ENCODE data around the gene RENBP.

Gene RENBP

DNA sequence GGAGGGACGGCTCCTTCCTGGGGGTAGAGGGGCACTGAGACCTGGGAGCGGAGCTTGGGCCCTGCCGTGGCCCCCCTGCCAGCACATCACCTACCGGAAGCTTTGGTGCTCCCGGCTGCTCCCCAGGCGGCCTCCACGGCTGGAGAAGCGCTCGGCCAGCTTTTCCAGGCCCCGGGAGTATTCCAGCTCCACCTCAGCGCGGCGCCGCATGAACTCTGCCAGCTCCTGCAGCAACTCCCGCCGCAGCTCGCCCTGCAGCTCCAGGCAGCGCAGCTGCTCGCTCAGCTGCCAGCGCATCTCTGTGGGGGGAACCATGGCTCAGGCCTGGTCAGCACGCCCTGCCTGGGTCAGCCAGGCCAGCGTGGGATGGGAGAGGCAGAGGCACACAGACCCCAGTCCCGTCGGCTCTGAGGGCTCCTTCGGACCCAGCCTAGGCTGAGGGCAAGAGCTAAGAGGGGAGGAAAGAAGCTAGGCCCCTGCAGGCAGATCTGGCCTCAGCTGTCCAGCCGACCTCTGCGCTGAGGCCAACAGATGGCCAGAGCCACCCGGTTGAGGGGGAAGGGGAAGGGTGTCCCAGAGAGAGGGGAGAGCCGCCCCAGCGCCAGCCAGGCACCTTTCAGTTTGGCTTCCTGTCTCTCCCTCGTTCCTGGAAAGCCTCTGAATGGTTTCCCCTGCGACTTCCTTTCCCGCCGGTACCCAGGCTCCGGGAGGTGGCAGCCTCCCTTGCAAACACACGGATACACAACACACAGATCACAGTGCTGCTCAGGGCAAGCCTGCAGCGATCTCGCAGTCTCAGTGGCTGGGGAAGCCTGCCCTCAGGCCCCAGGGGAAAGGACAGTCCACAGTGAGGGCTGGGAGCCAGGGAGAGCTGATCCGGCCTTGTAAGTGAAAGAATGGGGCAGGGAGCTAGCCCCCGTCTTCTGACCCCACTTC lies 22.7 kb downstream of the RENBP start:
- peak; percentile 54 for DNase-seq

DNA sequence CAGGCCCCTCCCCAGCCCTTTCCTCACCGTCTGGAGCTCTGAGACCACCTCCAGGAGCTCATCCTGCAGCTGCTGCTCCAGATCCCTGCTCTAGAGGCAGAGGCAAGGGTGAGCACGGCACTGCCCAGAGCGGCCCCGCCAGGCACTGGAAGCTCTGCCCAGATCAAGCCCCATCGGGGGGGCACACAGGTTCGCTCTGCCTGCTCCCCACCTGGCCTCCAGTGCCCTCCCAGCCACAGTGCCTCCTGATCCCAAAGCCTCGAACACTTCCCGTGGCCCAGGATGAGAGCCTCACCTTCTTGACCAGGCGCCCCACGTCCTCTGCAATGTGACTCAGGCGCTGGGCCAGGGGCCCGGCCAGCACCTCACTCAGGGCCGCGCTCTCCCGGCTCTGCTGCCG lies 23.4 kb downstream of the RENBP start:
- no peak for DNase-seq

DNA sequence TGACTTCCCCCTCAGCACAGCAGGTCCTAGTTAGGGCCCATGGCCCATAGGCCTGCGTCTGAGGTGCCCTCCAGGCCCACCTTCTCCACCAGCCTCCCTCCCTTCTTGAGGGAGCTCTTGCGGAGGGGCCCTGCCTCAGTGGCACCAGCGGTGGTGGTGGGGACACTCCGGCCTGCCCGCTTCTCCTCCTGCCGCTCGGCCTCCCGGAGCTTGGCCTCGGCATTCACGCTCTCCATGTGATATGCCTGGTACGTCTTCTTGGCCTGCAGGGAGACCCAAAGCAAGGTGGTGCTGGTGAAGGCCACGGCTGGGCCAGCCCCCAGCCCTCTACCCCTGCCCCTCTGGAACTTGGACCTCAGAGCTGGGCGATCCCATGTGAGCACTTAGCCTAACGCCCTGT lies 23.9 kb downstream of the RENBP start:
- no peak for DNase-seq

DNA sequence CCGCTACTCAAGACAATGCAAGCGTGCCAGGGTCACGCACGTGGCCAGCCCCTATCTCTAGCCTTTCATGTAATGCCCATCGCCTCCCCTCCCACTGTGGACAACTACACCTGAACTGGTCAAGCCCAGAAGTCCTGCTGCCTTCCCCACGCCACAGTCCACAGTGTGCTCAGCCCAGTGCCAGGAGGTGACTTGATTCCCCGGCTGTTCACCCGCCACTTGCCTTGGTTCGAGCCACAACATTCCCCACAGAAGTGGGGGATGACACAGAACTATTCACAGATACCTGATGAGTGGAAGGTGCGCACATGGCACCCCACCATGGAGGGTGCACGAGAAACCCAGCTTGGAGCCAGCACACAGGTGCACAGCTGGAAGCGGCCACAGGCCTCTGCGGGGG lies 25.2 kb downstream of the RENBP start:
- no peak for DNase-seq

DNA sequence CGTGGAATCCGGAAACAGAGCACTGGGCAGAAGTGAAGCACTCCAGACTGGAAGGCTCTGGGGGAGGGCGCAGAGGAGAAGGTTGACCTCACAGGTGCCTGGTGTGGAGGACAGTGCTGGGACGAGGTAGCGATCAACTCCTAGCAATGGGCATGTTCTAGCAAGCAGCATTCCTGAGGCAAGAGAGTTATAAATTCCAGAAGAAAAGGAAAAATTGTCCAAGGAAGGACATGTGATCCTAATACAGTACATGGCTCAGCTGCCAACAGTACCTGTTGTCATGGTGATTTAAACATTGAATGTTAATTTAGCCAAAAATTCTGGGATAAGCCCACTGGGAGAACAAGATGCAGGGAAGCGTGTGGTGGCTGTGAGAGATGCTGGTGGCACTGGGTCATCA lies 26.6 kb downstream of the RENBP start:
- no peak for DNase-seq

DNA sequence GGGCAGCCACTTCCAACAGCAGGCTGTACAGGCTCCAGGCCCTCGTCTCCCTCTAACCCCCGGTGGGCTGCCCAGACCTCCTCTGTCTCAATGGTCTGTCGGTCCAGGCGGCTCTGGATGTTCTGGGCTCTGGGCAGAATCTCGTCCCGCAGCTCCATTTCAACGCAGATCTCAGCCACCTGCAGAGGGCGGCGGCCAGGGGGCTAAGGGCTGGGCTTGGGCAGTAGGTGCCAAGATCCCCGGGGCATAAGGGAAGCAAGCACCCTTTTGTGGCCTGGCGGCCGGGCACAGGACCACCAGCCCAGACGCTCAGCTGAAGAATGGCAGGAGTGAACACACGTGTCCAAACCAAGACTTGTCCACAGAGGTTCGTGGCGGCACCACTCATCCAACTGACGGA lies 30.7 kb downstream of the RENBP start:
- no peak for DNase-seq

DNA sequence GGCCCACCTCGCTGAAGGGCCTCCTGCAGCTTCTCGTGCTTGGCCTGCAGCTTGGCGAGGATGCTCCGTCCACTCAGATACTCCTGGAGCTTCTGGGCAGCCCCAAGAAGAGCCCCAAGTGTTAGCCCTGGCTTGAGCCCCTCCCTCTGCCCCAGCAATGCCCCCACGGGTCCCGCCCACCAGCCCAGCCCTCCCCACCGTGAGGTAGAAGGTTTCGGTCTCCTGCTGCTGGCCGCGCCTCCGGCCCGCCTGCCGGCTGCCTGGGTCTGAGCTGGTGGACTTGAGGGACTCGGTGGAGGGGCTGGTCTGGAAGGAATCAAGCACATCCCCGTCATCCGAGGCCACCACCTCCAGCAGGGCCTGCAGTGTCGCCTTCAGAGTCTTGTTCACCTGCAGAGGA lies 31.2 kb downstream of the RENBP start:
- DNase-seq = no peak

DNA sequence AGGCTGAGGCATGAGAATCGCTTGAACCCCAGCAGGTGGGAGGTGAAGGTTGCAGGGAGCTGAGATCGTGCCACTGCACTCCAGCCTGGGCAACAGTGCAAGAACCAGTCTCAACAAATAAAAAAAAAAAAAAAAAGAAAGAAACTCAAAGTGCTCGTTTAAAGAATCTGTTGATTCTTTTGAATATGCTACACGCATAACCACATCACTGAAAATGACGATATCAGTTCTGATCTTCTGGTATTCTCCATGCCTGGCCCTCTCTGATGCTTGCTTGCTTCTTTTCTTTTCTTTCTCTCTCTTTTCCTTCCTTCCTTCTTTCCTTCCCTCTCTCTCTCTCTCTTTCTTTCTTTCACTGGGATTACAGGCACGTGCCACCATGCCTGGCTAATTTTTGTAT lies 32.6 kb downstream of the RENBP start:
- DNase-seq = no peak

DNA sequence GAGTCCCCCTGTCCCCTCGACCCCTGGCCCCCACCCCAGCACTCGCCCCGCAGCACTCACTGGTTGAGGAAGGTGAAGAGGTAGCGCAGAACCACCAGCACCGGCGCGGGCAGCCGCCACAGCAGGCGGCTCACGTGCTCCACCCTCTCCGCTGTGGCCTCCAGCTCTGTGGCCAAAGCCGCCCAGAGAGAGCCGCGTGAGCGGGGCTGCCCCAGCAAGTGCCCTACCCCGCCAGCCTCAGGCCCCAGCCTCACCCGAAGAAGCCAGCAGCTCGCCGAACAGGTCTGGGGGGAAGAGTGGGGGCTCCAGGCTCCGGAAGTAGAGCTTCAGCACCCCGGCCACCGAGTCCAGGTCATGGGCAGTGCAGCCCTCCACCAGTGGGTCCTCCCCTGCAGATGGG lies 34.0 kb downstream of the RENBP start:
- DNase-seq = no peak

DNA sequence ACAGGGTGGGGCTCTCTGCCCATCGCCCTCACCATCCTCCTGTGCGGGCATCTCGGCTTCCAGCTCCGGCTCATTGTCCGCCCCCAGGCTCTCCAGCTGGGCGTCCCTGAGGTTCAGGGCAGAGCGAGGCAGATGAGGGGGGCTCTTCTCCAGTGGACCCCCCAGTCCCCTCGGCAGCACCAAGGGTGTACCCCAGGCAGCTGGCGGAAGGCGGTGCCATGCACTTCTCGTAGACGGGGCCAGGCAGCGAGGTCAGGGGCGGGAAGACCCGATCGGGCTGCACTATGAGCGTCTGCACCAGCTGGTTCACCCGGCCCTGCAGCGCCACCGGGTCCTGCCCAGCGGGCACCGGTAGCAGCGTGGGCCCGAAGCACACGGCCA lies 34.5 kb downstream of the RENBP start:
- DNase-seq = no peak

DNA sequence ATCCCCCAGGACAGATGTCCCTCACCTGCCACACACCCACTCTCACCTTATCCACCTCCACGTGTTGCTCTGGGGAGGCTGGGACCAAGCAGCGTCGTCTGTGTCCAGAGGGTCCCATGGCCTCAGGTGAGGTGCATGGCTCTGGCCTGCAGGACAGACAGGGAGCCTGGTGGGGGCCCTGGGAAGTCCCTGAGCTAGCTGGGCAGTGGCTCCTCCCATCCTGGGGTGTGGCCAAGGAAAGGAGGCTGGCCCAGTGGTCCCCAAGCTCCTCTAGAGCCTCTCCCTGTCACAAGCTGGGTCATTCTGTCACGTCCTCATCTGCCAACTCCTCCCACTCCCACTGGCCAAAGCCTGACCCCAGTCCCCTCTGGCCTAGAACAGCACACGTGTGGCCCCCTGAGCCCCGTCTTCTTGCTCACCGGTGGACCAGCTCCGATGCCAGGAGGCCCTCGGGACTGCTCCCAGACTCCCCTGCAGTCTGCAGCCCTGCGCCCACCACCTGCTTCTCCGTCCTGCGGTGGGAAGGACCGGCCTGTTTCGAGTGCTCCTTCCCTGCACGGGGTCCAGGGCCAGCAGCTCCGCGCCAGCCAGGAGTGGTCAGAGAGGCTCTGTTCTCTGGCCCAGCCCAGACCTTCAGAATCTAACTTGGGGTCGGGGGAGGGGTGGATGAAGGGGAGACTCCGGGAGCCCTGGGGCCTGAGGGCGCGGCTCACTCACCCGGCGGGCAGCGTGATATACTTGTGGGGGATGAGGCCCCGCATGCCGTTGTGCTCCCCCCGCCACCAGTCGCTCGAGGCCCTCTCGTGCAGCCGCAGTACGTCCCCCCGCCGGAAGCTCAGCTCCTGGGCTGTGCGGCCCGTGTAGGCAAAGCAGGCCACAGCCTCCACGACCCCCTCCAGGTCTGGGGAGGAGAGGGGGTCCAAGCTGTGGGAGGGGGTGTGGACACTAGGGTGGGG lies 35.1 kb downstream of the RENBP start:
- DNase-seq = no peak

DNA sequence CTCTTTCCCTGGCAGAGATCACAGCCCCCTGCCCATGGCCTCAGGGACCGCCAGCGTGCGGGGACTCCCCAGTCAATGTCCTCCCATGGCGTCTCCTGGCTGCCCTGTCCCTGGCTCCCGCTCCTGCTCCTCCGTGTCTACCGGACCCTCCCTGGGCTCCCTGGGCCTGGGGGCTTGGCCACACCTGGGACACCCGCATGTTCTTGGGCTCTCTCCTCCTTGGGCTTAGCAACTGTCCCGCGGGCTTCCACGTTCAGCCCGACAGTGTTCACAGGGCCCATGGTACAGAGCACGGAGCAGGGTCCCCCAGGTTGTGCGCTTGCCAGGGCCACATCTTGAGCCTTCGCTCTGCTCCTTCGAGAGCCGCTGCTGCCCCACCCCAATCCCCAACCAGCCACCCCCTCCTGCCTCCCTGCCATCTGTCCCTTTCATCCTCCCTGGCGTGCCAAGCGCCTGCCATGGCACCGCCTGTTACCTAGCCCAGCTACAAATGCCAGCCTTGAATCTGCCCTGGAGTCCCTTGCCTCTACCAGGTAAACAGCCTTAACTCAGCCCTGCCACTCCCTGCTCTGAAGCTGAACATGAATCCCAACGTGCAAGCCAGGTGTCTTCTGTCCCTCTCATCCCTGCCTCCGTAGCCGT lies 36.1 kb downstream of the RENBP start:
- no peak for DNase-seq

DNA sequence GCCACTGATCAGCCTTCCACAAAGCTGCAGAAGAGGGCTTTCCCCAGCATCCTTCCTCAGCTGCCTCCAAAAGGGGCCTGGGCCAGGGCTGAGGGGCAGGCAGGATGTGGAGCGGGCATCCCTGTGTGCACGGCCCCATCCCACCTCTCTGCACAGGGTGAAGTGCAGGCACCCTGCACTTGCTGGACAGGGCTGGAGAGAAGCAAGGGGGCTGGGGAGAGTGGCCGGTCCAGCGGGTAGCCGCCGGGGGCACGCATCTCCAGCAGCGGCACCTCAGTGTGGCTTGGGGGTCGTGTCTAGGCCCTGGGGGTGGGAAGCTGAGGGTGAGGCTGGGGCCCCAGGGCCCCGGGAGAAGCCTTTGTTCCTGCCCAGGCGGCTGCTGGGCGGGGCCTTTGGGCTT lies 37.0 kb downstream of the RENBP start:
- no peak for DNase-seq

DNA sequence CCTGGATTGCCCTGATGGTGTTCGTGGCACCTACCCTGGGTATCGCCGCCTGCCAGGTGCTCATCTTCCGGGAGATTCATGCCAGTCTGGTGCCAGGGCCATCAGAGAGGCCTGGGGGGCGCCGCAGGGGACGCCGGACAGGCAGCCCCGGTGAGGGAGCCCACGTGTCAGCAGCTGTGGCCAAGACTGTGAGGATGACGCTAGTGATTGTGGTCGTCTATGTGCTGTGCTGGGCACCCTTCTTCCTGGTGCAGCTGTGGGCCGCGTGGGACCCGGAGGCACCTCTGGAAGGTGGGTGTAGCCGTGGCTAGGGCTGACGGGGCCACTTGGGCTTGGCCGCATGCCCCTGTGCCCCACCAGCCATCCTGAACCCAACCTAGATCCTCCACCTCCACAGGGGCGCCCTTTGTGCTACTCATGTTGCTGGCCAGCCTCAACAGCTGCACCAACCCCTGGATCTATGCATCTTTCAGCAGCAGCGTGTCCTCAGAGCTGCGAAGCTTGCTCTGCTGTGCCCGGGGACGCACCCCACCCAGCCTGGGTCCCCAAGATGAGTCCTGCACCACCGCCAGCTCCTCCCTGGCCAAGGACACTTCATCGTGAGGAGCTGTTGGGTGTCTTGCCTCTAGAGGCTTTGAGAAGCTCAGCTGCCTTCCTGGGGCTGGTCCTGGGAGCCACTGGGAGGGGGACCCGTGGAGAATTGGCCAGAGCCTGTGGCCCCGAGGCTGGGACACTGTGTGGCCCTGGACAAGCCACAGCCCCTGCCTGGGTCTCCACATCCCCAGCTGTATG lies 38.1 kb downstream of the RENBP start:
- DNase-seq = no peak

DNA sequence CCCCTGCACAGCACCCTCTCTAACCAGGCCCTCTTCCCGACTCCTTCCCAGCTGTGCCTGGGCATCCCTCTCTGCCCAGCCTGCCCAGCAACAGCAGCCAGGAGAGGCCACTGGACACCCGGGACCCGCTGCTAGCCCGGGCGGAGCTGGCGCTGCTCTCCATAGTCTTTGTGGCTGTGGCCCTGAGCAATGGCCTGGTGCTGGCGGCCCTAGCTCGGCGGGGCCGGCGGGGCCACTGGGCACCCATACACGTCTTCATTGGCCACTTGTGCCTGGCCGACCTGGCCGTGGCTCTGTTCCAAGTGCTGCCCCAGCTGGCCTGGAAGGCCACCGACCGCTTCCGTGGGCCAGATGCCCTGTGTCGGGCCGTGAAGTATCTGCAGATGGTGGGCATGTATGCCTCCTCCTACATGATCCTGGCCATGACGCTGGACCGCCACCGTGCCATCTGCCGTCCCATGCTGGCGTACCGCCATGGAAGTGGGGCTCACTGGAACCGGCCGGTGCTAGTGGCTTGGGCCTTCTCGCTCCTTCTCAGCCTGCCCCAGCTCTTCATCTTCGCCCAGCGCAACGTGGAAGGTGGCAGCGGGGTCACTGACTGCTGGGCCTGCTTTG lies 38.9 kb downstream of the RENBP start:
- no peak for DNase-seq

DNA sequence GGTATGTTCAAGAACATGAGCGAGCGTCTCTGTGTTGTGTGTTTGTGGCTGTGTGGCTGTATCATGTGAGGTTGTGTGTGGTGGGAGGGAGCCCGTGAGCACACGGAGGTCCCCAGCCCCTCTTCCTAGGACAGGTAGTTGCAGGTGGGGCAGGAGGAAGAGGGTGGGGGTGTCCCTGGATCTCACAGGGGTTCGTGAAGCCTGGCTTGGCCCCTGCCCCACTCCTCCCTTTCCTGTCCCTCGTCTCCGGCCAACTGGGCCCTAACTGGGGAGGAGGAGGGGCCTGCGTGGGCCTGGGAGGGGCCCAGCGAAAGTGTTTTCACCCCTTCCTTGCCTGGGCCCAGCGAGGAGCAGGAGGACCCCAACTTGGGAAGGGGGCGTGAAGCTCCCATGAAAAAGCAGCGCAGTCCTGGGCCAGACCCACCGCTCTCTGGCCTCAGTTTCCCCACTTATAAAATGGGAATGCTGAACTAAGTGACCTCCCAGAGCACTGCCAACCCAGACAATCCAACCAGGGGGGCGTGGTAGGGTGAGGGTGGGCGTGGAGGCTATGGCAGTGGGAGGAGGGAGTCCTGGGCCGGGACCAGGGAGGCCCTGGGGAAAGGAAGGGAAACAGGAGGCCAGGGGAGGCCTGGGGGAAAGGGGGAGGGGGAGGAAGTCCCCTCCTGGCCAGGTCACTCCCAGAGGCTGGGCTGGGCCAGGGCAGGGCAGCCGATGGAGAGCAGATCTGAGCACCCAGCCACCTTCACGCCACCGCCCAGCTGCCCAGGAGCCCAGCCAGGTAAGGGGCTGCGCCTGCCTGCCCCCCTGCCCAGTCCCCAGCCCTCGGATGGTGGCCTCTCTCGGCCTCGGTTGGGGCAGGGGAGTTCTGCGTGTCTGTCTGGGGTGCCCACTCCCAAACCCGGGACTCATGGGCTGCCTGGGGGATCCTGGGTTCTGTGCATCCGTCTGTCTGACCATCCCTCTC lies 40.2 kb downstream of the RENBP start, which contains the start of gene AVPR2:
TSS of gene AVPR2 (plus strand) at position 683 of the 967 bp plus-strand sequence. CDS start 473 bp downstream, outside the sequence.
- DNase-seq = no peak

DNA sequence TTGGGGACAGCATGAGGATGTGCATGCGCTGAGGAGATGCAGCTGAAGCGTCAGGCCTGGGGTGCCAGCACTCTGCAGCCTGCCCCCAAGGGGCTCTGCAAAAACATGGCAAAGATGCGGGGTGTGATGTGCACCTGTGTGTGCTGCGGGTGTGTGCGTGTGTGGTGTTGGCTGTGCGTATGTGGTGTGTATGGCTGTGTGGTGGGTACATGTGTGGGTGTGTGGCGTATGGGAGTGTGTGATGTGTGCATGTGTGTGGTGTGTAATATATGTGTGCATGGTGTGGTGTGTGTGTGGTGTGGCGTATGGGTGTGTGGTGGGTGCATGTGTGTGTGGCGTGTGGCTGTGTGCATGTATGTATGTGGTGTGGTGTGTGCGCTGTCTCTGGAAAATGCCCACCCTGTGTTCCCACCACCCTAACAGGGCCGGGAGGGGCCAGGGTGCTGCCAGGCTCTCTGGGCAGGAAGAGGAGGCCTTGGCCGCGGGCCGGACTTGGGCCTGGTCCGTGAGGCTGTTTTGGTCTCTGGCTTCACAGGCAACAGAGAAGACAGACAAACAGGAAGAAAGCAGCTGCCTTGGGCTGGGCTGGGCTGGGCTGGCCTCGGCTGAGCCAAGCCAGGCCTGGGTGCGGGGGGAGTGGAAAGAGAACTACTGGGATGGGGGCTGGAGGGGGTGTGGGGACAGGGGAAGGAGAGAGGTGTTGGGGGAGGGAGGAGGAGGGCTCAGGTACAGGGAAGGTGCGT lies 41.0 kb downstream of the RENBP start:
- DNase-seq = no peak

DNA sequence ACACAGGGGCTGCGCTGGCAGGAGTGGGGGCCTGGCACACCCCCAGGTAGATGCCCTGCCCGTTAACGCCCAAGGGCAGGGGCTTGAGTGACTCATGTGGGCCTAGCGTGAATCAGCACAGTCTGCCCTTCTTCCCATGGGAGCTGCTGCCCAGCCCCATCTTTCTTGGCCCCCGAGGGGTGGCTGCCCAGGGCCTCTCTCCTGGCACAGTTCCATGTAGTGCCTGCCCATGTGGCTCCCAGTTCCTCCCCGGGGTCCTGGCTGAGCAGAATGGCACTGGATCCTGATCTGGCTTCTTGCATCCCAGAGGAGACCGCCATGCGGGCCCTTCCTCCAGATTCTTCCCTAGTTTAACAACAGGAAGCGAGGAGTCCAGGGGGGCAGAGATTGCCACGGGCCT lies 42.1 kb downstream of the RENBP start:
- DNase-seq = no peak

DNA sequence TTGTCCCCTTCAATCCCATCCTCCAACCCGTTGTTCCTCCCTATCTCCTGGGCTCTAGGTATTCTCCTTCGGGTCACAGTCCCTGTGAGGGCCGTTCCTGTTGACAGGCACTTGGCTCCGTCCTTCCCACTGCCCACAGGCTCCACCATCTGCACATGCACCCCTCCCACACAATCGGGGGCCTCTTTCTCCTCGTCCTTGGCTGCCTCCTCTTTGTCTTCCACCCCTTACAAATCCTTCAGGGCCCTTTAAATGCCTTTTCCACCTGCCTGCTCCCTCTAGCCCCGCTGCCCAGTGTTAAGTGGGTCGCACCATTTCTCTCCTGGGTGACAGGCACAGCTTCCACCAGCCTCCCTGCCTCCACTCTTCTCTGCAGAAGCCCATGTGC lies 42.7 kb downstream of the RENBP start:
- no peak for DNase-seq
